HS-5 (cell line): Measurements from ENCODE around the gene NODAL.
A peak's percentile ranks its signal among the peaks of the same experiment; 100 is the strongest.

Experiments
- DNase-seq: peaks from one replicate; pipeline ENCODE4 v3.0.0-alpha.2; 2012; ENCODE audit warnings: low read depth

The NODAL gene

GRCh38 chr10:70462349-70462984 lies 21.0 kb upstream of the NODAL start:
- no peak for DNase-seq

- DNase-seq = no peak
Observed at GRCh38 chr10:70461397-70462348, 20.2 kb upstream of the NODAL start.

DNA sequence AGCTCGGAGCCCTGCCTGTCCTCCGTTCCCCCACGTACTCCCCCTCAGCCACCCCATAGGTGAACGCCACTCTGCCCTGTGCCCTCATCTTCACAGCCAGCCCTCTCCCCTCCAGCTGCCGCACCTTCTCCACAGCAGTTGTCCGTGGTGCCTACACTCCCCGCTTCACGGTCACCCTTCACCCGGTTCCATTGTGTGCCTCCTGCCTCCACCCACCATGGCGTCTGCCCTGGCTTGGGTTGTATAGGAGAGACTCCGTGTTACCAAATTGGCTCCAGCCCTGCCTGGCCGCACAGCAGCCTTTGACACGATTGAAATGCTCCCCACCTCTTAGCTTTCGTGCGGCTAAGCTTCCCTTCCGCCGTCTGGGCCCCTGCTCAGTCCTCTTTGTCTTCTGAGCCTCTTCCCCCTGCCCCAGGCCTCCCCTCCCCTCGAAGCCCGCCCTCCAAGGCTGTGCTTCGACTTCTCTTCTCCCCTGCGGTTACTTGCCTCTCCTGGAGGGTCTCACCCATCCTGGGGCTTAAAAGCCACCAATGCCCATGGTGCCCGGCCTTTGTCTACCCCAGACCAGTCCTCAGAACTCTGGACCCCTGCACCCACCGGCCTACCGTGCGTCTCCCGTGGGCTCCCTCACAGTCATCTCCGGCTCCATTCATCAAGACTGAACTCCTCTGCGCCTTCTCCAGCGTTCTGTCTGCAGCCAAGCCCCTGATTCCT lies 18.5 kb upstream of the NODAL start:
- no peak for DNase-seq

DNA sequence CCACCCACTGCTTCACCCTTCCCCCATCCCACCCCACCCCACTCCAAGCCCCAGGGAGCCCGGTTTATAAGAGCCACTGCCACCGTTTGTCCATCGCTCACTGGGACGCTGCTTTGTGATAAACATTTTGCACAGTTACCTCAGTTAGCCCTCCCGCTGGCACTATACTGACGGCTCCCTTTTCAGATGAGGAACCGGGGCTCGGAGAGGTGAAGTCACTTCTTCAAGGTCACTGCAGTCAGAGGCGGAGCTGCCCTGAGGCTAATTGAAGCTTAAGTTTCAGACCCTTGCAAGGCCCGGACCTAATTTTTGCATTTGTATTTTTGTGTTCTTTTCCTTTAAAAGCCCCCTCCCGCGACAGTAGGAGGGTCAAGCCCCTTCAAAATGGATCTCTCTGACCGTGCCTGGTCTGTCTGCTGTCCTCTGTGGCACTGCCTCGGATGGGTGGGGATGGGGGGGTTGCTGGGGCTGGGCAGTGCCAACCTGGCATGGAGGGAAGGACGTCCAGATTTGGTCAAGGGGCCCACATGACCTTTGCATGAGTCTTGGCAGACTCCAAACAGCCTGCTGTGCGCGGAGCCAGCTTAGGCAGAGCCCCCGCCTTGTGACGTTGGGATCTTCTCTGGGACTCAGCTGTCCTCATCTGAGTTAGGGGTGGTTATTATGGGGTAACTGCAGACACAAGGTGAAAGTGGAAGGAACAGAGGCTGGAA lies 17.7 kb upstream of the NODAL start:
- DNase-seq = no peak

DNA sequence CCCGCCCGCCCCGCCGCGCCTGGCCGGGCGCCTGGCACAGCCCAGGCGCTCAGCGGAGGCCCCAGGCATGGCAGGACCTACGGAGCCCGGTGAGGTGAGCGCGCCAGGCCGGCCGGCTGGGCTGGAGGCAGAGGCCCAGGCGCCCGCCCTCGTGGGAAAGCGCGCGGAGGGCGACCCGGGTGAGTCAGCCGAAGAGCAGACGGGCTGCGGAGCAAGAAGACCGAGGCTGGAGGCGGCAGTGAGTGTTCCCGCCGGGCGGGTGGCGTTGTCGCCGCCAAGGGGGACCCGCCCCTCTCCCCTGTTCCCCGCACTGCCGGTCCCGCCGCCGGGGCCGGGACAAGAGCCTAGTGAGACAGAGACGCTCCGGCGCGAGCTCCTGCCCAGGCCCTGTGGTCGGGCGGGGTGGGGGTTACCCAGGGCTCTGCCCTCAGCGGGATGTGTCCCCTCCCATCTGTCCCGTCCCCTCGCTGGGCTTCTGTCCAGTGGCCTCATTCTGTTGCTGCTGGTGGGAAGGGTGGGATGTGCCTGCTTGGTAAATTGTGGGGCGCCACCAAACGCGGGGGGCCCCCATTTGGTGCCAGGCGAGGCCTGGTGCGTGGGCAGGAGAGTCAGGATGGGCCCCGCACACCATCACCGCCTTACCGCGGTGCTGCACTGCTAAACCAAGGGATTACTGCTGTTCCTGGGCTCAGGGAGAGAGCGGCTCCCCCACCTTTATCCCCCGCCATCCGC lies 17.0 kb upstream of the NODAL start:
- no peak for DNase-seq

DNA sequence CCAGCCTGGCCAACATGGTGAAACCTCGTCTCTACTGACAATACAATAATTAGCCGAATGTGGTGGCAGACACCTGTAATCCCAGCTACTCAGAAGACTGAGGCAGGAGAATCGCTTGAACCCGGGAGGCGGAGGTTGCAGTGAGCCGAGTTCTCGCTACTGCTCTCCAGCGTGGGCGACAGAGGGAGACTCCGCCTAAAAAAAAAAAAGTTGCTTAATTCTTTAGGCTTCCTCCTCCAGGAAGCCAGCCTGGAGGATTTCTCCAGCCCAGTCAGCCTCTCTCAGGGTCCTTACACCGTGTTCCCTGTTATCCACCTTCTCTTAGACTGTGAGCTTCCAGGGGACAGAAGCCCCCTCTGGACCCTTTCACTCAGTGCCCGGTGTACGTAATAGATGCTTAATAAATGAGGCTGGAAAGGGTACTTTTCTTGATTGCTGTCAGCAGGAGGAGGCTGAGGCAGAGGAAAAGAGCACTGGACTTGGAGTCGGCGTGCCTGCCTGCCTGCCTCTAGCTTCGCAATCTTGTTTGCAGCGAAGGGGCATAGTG lies 16.4 kb upstream of the NODAL start:
- no peak for DNase-seq

DNA sequence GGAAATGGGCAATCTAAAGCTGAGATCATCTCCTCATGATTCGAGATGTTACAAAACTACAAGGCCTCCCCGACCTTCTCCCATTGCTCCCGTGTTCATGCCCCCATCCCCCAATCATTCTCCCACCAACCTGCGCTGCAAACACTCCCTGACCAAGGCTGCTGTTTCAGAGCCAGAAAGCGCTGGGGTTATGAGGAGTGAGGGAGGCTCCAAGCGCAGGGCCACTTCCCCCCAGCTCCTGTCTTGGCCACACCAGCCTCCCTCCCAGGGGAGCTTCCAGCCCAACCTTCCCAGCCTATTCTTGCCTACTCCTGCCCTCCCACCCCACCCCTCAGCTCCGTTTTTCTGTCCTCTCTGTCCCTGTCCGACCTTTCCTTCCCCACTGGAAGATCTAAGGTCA lies 14.7 kb upstream of the NODAL start:
- DNase-seq = no peak

DNA sequence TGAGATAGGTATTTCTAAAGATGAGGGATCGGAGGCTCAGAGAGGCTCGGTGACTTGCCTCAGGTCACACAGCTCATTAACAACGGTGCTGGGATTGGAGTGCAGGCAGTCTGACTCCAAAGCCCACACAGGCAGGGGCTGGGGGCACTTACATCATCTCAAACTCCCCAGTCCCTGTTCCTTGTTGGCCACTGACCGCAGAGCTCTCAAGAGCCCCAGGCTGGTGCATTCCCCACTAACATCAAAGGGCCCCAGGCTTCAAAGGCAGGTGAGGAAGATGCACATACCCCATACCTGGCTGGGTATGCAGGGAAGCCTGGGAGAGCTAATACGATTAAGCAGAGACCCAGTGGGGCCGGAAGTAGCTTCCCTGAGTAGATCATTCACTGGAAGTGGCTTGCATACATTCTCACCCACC lies 13.7 kb upstream of the NODAL start:
- DNase-seq = no peak

- no peak for DNase-seq
Observed at GRCh38 chr10:70448236-70448635, 6.8 kb upstream of the NODAL start.

GRCh38 chr10:70445718-70446657 lies 4.5 kb upstream of the NODAL start:
- no peak for DNase-seq

GRCh38 chr10:70444744-70445143 lies 3.3 kb upstream of the NODAL start:
- DNase-seq = no peak

- DNase-seq = no peak
Observed at GRCh38 chr10:70442332-70442988, 979 bp upstream of the NODAL start.

- no peak for DNase-seq
Observed at GRCh38 chr10:70441895-70442309, 421 bp upstream of the NODAL start.

GRCh38 chr10:70440296-70441160 lies 953 bp downstream of the NODAL start:
- no peak for DNase-seq

DNA sequence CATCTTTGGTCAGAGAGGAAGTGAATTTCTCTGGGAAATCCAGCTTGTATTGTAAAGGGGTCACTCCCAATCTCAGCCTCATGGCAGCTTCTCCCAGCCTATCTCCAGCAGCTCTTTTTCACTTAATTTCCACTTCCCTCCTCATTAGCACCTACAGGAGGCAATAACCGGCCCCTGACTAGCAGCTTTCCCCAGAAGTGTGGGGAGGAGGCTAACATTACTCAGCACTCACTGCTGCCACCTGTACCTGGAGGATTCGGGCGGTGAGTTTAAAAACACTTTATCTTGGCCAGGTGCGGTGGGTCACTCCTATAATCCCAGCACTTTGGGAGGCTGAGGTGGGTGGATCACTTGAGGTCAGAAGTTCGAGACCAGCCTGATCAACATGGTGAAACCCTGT lies 3.8 kb downstream of the NODAL start:
- no peak for DNase-seq

DNA sequence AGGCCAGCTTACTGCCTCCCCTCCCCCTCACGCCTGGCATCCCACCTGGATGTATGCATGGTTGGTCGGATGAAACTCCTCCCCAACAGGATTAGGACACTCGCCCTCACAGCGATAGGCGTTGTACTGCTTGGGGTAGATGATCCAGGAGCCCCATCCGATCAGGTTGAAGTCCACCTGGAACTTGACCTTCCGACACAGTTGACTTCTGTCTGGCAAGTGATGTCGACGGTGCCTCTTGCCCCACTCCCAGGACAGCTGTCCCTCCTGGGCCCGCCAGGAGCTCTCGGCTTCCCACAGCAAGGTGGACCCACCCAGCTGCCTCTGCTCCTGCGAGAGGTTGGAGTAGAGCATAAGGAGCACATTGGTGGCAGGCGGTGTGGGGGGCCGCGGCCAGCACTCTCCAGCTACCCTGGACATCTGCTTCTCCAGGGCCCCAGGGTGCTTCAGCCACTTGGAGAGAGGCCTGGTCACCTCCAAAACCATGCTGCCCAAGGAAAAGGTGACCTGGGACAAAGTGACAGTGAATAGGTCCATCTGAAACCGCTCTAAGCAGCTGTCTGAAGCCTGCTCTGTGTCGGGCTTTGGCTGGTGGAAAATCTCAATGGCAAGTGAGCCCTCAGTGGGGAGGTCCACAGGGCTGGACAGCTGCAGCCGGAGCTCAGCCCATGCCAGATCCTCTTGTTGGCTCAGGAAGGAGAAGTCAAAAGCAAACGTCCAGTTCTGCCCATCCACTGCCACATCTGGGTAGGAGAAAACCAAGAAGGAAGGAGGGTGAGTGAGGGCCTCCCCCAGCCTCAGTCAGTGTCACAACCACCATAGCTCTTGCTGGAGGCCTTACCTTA lies 6.0 kb downstream of the NODAL start:
- DNase-seq = no peak

- DNase-seq = peak; percentile 23
Observed at GRCh38 chr10:70433581-70434280, 7.8 kb downstream of the NODAL start.
